Uterus (tissue), 2 donors: ENCODE data around the gene PSPC1.

Experiments used
- POLR2A ChIP-seq, 2 donors: fragments of 450-650 bp; IDR thresholded peaks; one replicate each; pipeline ENCODE4 v1.6.1; 2016; ENCODE audit warnings: antibody characterized with exemption in 2 of 2, mild to moderate bottlenecking in 1 of 2, moderate library complexity in 1 of 2
- TF ChIP-seq, protein P1 (sequence below), 4 experiments: fragments of 200-600 bp in 2 of 4; fragments of 450-650 bp in 2 of 4; sonication (generic) in 2 of 4; IDR thresholded peaks; one replicate each; pipeline ENCODE4 v1.5.1; 2016 to 2019; ENCODE audit warnings: antibody characterized with exemption in 4 of 4, mild to moderate bottlenecking in 2 of 4, moderate library complexity in 1 of 4

DNA sequence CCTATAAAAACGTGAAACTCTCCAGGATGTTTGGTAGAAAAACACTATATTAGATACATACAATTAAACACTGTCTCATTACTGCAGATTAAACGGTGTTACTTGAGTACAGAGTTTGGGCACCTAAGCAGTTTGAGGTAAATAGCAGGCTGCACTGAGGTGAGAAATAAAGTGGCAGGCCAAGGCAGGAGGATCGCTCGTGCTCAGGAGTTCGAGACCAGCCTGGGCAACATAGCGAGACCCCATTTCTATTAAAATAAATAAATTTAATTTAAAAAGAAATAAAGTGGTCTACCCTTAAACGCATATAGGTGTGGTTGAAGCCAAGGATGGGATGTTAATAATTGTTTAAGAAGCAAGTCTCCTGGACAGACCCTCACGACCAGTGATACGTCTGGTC lies 1.2 kb downstream of the PSPC1 start:
- TF ChIP-seq, protein P1, sequence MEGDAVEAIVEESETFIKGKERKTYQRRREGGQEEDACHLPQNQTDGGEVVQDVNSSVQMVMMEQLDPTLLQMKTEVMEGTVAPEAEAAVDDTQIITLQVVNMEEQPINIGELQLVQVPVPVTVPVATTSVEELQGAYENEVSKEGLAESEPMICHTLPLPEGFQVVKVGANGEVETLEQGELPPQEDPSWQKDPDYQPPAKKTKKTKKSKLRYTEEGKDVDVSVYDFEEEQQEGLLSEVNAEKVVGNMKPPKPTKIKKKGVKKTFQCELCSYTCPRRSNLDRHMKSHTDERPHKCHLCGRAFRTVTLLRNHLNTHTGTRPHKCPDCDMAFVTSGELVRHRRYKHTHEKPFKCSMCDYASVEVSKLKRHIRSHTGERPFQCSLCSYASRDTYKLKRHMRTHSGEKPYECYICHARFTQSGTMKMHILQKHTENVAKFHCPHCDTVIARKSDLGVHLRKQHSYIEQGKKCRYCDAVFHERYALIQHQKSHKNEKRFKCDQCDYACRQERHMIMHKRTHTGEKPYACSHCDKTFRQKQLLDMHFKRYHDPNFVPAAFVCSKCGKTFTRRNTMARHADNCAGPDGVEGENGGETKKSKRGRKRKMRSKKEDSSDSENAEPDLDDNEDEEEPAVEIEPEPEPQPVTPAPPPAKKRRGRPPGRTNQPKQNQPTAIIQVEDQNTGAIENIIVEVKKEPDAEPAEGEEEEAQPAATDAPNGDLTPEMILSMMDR (IDR thresholded peaks at IDR 0.05) = no peak
- no peak for TF ChIP-seq POLR2A (IDR thresholded peaks at IDR 0.05)
